ENCODE data around the gene ITGB8.
A peak's percentile ranks its signal among the peaks of the same experiment; 100 is the strongest.

ITGB8 gene

DNA sequence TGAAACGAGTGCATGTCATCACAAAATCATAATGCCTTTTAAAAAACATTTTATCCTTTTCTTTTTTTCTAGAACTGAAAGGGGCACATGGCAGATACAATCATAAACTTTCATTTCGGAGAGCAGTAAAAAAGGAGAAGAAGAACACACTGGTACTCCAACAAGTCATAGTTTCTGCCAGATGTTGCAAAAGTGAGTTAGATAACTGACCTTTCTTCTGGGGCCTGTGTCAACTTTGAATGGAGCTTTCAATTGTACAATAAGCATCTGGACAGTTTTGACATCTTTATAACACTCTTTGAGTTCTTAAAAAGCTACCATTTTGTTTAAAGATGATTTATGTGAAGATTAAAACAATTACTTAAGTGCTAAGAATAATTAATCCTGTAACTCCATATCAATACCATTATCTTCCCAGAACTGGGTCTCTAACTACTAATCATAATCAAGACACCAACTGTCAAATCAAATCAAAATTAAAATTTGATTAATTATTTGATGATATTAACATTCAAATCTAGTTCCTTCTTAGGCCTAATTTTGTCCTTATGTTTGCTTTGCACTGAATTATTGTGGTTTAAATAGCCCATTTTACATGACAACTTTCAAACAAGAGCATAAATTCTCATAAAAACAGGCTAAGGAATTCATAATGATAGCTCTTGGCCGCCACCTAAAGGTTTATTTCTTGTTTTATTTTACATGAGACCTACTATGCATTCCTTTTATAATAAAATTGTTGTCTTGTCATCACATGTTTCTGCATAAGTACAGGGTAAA lies 19.5 kb upstream of the ITGB8 start:
- no peak for DNase-seq

DNA sequence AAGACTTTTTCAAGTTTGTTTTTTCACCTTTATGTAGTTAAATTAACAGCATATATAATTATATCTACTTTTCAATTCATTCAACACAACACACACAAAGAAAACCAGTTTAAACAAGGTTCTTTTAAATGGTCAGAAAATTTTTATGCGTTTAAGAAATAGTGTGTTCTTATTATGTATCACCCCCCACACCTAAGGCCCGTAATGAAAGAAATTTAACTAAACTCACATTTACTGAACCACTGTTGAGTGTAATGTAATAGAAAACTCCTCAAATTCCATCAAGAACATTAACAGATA lies 19.0 kb upstream of the ITGB8 start:
- DNase-seq: no peak

DNA sequence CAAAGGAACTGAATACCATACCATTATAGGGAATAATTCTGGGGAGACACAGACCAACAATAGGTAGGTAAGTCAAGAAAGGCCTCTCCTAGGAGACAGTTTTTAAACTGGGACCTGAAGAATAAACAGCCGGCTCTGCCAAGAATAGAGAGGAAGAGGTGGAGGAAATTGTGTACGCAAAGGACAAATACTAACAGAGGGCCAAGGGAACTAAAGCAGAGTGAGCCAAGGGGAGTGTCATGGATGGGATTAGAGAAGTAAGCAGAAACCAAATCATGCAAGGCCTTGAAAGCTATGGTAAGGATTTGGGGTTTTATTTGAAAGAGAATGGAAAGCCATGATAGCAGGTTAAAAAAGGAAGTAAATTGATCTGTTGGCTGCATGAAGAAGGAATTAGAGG lies 18.1 kb upstream of the ITGB8 start:
- no peak for DNase-seq

DNA sequence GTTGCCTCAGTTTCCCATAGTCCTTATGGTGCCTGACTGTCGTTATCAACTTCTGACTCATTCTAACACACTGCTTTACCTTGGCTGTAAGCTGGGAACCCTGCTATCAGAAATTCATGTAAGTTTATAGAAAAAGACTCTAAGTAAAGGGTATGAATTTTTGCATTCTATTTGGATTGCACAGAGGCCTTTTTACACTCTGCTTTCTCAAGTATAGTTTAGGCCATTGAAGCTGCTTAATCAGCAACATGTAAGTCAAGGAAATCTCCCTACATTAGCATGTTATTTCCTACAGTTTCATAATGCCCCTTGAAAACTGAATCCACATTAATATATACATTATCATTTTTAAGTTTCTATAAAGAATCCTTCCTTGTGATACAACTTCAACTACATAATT lies 17.1 kb upstream of the ITGB8 start:
- DNase-seq: no peak

DNA sequence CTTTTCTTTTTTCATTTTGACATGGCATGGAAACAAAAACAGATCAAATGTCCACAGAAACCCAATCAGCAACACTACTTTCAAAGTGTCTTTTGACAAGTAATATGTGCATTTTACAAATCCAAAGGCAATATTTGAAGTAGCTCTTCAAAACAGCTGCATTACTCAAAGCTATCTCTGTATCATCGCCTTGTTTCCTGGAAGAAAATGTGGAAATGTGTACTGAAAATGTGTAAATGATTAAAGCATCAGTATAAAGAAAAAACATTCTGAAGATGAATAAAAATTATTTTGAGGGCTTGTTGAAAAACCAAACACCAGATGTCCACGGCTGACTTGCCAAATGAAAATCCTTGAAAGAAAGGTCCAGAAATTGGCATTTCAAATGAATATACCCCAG lies 16.5 kb upstream of the ITGB8 start:
- DNase-seq: no peak

DNA sequence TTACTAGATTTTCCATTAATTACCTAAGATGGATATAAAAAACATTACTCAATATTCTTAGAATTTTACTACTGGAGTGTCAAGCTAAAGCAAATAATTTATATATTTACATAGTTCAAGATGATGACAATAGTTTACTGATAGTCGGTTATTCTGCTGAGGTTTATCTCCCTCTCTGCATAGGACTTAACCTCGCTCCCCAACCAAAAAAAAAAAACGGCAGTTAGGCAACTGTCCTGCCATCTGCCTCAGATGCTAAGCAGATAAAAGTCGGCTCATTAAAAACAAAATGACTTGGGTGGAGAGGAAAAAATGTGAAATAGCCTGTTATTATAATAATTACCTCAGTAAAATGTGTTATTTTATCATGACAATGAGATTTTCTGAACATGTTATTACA lies 14.0 kb upstream of the ITGB8 start:
- peak; percentile 16 for DNase-seq

DNA sequence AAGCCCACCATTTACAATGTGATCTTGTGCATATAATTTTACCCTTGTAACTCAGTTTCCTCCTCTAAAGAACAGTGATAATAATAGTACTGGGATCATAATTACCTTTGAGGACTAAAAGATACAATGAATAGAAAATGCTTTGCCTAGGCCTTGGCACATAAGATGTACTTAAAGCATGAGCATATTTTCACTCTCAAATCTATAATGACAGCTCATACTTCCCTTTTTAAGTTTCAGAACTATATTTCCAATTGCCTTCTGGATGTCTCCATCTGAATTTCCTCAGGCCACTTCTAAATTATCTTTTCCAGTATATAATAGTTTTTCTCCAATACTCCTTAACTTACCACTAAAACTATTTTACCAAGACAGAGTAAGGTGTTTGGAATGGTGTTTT lies 13.3 kb upstream of the ITGB8 start:
- no peak for DNase-seq

DNA sequence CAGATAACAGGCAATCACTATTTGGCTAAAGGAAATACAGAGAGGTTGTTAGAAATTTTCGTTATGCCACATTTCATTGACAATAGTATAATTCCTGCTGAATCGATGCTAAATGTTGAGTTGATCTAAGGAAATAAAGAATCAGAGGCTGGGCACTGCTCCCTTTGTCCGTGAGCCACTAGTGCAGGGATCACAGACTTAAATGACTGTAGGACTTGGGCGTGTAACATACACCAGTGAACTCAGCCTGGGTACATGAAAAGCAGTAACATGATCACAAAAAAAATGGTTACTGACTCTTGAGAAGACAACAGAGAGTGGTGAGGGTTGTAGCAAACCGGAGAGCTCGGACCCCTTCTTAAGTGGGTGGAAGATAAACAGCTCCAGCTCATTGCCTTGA lies 11.8 kb upstream of the ITGB8 start:
- DNase-seq: no peak

DNA sequence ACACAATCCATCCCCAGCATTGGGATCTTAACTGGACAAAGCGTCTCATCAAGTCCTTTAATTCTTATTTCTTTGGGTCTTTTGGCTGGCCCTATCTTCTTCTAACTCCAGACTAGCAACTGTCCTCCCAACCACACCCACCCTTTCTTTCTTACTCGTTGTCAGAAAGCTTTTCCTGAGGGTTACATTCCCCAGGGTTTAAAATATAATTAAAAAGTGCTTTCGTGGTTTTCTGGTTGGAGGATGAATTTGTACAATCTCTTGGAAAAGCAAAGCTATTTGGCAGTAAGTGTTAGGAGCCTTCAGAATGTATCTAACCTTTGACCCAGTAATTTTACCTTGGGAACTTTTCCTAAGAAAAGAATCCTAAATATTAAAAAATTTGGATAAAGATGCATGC lies 10.4 kb upstream of the ITGB8 start:
- no peak for DNase-seq

DNA sequence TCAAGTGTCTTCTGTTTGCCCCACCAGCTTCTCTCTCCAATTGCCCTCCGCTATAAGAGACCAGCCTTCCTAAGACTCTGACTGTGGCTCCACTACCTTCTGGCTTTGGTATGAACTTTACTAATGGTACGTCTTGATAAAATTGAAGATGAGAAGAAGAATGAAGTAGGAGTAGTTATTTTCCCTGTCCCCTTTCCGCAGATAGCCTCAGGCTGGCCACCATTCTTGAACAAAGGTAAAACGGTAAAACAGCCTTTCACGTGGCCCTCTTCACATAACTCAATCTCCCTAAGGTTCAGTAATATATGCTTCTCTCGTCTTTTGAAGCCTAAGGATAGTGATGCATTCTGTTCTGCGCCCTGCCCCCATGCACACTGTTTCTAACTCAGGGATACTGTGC lies 9.9 kb upstream of the ITGB8 start:
- DNase-seq: no peak

DNA sequence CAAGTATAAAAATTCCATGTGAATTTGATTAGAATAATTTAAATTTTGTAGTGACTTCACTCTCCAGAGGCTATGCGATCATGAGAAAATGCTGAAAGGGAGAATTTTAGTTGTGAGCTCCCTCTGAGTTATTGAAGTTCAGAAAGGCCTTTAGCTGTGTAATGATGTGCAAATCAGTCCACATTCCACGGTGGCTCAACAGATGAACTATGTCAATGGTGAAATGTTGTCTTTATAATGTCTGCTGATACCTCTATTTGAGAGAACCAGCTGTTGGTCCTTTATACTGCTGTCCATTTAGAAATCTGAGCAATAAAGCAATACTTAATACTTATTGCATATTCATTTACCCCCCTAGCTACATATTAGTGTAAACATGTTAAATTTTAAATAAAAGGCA lies 7.1 kb upstream of the ITGB8 start:
- no peak for DNase-seq

DNA sequence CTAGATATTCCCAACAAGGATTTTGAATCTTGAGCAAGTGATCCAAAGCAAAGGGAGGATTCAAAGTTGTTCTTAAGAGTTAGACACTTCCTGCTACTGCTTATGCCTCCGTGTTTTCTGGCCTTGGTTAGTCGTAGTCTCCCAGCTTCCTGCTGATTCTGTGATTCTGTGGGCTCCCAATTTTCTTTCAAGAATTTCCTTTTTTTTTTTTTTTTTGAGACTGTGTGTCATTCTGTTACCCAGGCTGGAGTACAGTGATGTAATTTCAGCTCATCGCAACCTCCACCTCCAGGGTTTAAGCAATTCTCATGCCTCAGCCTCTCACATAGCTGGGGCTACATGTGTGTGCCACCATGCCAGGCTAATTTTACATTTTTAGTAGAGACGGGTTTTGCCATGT lies 4.4 kb upstream of the ITGB8 start:
- DNase-seq: no peak

DNA sequence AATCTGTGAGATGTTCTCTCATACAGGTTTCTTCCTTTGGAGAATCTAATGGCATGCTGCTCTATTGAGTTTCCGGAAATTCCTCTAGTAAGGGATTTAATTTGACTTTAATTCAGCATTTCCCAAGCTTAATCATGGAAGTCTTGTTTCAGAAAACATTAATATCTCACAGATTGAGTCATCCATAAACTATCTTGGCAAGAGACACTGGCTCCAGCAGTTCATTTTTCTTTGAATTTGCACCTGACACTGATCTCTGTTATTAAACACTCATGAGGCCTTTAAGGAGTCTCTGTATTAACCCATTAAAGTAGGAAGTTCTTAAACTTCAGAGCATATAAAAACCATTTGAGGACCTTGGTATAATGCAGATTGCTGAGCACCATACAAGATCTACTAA lies 3.6 kb upstream of the ITGB8 start:
- no peak for DNase-seq

DNA sequence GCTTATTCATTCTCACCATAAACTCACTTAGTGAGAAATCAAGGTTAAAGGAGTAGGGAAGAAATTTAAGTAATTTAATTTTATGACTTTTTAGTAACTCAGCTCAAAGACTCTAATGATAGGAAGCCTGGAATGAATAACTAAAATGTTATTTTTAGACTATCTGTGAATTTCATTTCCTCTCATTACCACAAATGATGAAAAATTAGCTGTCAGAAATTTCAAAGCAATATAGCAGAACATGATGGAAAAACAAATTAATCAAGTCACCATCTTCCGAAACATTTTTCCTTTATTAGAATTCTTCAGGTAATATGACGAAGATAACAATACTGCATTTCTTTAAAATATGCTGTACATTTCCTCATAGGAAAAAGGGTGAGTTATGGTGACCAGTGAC lies 2.7 kb upstream of the ITGB8 start:
- no peak for DNase-seq

DNA sequence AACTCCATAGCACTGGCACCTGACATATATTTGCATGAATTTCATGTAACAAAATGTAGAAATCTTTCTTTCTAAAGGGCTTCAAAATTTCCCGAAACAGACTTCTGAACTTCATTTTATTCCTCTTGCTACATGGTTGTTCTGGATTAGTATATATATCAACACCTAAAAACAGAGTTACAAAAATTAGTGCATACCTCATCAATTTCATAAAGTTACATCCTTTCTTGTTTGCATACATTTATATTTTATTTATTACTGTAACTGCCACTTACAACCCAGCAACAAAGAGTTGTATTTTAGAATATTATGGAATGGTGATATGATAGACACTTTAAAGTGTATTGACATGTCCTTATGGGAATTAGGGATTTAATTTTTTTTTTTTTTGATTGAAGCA lies 2.0 kb upstream of the ITGB8 start:
- DNase-seq: no peak

DNA sequence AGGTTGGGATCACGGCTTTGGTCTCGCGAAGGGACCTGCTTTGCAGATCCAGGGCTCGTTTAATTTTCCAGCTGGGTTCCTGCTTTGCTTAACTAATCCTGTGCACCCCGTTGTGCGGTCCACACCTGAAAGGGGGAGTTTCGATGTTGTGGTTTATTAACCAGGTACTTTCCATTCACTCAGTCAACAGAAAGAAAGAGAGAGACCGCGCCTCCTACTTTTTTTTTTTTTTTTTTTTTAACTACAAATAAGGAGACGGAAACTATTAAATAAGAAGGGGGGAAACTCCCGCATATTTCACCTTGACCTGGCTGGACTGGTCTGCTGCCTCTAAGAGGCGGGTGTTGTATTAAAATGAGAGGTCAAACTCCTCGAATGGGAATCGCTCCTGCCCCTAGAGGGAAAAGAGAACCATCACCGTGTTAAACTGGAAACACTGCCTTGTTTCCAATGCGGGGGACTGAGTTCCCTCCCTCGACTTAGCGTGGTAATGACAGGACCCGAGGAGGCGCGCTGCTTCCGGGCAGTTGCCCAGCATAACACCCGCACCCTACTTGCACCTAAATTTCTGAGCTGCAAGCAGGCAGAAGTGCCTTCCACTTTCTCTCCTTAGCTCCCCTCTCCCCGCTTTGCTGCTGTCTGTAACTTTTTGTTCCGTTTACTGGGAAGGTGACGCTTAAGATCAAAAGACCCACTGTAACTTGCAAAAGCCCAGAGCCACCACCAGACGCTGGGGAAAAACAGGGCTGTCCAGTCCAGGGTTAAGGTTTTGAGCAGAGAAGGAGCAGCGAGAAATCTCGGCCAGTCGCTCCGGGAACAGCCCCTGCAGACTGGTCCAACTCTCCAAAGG lies 1.1 kb upstream of the ITGB8 start:
- DNase-seq: no peak

DNA sequence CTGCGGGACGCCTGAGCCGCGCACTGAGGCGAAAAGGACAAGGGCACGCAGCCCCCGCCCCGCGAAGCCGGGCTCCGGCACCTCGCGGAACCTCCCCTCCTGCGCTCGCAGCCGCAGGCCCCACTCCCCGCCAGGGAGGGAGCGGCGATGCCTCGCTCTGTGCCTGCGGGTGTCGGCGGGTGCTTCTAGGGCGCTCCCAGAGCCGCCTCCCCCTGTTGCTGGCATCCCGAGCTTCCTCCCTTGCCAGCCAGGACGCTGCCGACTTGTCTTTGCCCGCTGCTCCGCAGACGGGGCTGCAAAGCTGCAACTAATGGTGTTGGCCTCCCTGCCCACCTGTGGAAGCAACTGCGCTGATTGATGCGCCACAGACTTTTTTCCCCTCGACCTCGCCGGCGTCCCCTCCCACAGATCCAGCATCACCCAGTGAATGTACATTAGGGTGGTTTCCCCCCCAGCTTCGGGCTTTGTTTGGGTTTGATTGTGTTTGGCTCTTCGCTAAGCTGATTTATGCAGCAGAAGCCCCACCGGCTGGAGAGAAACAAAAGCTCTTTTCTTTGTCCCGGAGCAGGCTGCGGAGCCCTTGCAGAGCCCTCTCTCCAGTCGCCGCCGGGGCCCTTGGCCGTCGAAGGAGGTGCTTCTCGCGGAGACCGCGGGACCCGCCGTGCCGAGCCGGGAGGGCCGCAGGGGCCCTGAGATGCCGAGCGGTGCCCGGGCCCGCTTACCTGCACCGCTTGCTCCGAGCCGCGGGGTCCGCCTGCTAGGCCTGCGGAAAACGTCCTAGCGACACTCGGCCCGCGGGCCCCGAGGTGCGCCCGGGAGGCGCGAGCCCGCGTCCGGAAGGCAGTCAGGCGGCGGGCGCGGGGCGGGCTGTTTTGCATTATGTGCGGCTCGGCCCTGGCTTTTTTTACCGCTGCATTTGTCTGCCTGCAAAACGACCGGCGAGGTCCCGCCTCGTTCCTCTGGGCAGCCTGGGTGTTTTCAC lies 519 bp downstream of the ITGB8 start:
- DNase-seq: peak; percentile 14

DNA sequence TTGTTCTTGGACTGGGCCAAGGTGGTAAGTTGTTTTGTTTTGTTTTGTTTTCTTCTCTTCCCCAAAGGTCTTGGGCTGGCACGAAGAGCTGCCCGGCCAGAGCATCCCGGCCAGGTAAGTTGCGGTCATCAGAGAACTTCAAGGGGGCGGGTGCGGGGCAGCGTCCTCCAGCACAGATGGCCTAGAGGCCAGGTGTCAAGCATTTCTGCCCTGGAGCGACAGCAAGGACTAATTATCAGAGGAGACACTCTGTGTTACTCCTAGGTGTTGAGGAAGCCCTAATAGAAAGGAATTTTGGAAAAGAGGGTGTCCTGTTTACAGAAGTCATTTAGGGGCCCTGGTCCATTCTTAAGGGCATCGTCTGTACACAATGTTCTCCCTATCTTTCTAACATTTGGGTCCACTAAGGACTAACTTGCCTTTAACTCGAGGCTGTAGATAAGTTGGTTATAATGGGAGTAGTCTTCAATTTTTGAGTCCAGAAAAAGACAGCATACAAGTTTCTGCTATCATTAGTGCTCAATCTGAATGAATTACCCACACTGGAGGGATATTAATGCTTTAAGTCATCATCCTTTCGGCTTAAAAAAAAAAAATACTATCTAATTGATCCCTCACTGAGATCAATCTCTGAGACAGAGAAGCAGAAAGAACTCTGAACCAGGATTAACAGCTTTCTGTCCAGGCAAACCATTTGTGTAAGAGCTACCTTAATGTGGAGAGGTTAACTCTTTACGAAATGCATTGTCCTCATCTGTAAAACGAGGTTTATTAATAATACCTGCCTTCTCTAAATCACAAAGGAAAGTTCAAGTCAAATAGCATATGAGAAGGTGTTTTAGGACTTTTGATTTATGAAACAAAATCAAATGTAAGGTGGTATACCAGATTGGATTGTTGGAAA lies 1.5 kb downstream of the ITGB8 start:
- no peak for DNase-seq

DNA sequence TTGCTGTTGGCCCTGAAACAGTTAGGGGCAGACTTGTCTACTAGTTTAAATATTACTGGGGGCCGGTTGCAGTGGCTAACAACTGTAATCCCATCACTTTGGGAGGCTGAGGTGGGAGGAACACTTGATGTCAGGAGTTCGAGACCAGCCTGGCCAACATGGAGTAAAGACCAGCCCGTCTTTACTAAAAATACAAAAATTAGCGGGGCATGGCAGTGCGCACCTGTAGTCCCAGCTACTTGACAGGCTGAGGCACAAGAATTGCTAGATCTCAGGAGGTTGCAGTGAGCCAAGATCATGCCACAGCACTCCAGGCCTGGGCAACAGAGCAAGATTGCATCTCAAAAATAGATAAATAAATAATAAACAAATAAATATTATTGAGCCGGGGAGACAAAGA lies 7.6 kb downstream of the ITGB8 start:
- DNase-seq: no peak

DNA sequence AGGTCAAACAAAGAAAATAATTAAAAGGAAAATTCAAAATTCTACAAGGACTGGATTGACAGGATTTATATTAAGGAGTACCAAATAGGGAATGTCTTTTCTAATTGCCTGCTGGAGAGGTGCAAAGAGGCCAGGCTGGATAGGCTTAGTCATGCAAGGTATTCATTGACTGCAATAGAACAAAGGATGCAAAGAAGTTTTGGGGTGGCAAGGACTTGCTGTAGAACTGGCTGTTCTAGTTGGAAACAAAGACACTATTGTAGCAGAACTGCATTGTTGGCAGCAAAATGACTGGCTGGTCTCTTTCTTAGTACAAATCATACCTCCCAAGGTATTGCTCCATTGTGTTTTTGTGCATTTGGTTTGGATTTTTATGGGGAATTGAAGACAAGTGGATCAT lies 10.1 kb downstream of the ITGB8 start:
- DNase-seq: no peak

DNA sequence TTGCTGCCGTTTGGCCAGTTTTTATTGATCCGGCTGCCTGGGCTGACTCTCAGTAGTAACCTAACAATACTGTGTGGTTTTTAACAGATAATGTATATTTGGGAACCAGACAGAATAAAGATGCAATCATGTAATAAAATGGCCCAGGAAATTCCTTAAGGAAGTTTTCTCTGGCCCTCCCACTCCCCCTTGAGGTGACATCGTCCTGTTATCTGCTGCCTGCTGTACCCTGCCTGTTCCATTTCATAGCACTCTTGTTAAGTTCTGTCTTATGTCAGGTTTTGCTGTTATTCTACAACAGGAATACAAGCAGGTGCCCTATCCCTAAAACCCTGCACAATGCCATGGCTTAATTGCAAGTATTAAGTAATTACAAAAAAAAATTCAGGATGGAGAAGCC lies 12.5 kb downstream of the ITGB8 start:
- DNase-seq: no peak

DNA sequence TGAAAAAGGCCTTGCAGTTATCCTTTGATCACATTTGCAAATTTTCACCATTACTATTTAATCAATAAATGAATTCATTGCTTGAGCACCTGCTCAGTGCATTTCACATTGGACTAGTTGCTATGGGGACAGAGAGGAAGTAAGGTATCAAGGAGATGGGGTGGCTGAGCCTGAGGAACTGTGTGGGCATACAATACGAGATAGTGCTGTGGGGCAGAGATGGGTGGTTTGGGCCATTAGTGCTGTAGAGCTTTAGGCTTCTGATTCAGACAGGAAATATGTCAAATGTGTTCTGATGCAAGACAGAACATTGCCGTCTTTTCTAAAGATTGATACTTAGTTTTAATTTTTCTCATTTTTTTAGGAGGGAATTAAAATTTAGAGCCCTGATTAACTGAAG lies 13.2 kb downstream of the ITGB8 start:
- no peak for DNase-seq

DNA sequence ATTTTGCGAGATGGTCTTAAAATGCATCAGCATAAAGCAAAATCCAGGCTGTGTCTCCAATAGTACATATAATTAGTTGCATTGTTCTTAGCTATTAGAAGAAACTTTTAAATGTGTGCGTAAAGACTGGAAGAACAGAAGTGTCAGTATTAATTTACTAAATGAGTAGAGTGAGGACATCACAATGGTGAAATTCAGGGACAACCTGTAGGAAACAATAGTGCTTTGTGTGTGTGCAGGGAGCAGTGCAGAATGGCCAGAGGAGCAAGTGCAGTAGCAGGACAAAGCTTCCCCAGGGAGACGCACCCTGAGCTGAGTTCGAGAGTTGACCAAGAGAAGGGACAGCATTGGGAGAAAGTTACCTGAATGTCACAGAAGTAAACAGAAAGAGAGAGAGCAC lies 13.7 kb downstream of the ITGB8 start:
- no peak for DNase-seq

Data from NCI-H2171 treated with DMSO at 0.1 percent for 48 hours (cell line).